Testis (tissue), 3 donors: ENCODE data around the gene SIGLEC9. TPM values are rescaled to one million over a fixed set of nuclear protein-coding genes. Genes with fewer than 3 reads are reported as not detected.

Experiments
- DNase-seq: peaks from one replicate; pipeline ENCODE4 v3.0.0-alpha.2; 2019
- H3K27ac ChIP-seq, 2 donors: fragments of 200-600 bp; sonication (generic); one replicate each; pipeline ENCODE4 v1.5.1; 2019
- H3K27me3 ChIP-seq: fragments of 200-600 bp; sonication (generic); one replicate; pipeline ENCODE4 v1.5.1; 2019
- H3K36me3 ChIP-seq: fragments of 200-600 bp; sonication (generic); one replicate; pipeline ENCODE4 v1.5.1; 2017; ENCODE audit warnings: low read depth; ENCODE audit errors: missing control alignments
- H3K4me1 ChIP-seq: fragments of 200-600 bp; sonication (generic); one replicate; pipeline ENCODE4 v1.5.1; 2019
- H3K4me3 ChIP-seq, 2 donors: fragments of 200-600 bp; sonication (generic); one replicate each; pipeline ENCODE4 v1.5.1; 2017 to 2019
- H3K9me3 ChIP-seq: fragments of 200-600 bp; sonication (generic); one replicate; pipeline ENCODE4 v1.5.1; 2017
- POLR2A ChIP-seq: fragments of 450-650 bp; IDR thresholded peaks from one replicate; pipeline ENCODE4 v1.6.1; 2017; ENCODE audit warnings: antibody characterized with exemption, mild to moderate bottlenecking, moderate library complexity
- WGBS, 2 donors: methylation state at CpG; one replicate each; pipeline ENCODE4 v1.1.5; 2018; 5-methylcytosine and 5-hydroxymethylcytosine counted together
- intact Hi-C: fragments of 100-400 bp; cut with DNase I; formaldehyde crosslinking; loops from one replicate; pipeline ENCODE4 v1.15.1; 2023; ENCODE audit warnings: low total_unique reads
- polyA plus RNA-seq: library from polyadenylated mRNA; stranded (reverse); fragments of 350-450 nt; fragmentation: Illumina TruSeq; extraction: RNeasy Lipid Tissue Mini Kit (QIAGEN cat#74804); gene quantifications from one replicate; pipeline ENCODE4 v1.2.3, GENCODE V29; 2014; ENCODE audit warnings: low read depth, low replicate concordance; ENCODE audit not compliant: insufficient read depth
- total RNA-seq, 2 donors: library from RNA; depleted of rRNA; stranded (reverse); fragments of >200 nt; gene quantifications; one replicate each; pipeline ENCODE4 v1.2.3, GENCODE V29; 2016
- TF ChIP-seq, protein P1 (sequence below), 3 experiments: fragments of 450-650 bp in 2 of 3; fragments of 200-600 bp in 1 of 3; sonication (generic) in 1 of 3; IDR thresholded peaks; one replicate each; pipeline ENCODE4 v1.5.1; 2016 to 2019; ENCODE audit warnings: antibody characterized with exemption in 3 of 3, mild to moderate bottlenecking in 2 of 3, moderate library complexity in 1 of 3

Gene SIGLEC9
- total and polyA plus RNA-seq, 3 donors from 2014 or later, result 2.6 to 5.1 (median 3.2) TPM

GRCh38 chr19:51144482-51145045, 19.9 kb downstream of the SIGLEC9 start:
- H3K4me1 ChIP-seq, result no peaks in the 10 kb centered on the region

DNA sequence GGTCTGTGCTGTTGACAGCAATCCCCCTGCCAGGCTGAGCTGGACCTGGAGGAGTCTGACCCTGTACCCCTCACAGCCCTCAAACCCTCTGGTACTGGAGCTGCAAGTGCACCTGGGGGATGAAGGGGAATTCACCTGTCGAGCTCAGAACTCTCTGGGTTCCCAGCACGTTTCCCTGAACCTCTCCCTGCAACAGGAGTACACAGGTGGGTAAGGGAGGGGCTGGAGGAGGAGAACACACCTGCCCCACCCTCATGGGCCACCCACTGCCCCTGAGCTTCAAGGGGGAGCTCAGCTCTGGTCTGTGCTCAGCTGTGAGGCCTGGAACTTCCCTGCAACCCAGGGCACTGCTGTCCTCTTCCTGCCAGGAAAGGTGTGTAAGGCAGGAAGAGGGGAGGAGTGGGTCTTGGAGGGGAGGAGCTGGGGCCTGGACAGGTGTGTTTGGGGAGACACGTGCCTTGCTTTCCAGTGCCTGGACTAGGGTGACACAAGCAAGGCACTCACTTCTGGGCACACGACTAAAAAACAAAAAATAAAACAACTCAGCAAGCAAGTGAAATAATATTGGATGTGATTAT, 21.3 kb downstream of the SIGLEC9 start:
- Histone ChIP-seq H3K36me3 (no peaks in the 10 kb centered on the region), H3K4me3 (no peak overlapping the region), H3K27me3 (no peaks in the 10 kb centered on the region), H3K4me1 (no peaks in the 10 kb centered on the region), H3K9me3 (no peaks in the 10 kb centered on the region), H3K27ac (no peak overlapping the region)
- WGBS, 2 donors, result 85 to 93% methylated on average over 4 of the region's 4 CpGs
- TF ChIP-seq POLR2A, result no peak
- TF ChIP-seq, protein P1, sequence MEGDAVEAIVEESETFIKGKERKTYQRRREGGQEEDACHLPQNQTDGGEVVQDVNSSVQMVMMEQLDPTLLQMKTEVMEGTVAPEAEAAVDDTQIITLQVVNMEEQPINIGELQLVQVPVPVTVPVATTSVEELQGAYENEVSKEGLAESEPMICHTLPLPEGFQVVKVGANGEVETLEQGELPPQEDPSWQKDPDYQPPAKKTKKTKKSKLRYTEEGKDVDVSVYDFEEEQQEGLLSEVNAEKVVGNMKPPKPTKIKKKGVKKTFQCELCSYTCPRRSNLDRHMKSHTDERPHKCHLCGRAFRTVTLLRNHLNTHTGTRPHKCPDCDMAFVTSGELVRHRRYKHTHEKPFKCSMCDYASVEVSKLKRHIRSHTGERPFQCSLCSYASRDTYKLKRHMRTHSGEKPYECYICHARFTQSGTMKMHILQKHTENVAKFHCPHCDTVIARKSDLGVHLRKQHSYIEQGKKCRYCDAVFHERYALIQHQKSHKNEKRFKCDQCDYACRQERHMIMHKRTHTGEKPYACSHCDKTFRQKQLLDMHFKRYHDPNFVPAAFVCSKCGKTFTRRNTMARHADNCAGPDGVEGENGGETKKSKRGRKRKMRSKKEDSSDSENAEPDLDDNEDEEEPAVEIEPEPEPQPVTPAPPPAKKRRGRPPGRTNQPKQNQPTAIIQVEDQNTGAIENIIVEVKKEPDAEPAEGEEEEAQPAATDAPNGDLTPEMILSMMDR (IDR thresholded peaks at IDR 0.05), result no peak
- no peak for DNase-seq
- intact Hi-C loops, result no loop called here

More at GRCh38 chr19:51144482-51145045, 19.9 kb downstream of the SIGLEC9 start:
- Histone ChIP-seq H3K27ac (no peak overlapping the region), H3K9me3 (no peaks in the 10 kb centered on the region), H3K4me3 (no peak overlapping the region), H3K36me3 (no peaks in the 10 kb centered on the region), H3K27me3 (no peaks in the 10 kb centered on the region)
- 89% methylated on average over 11 of the region's 11 CpGs; no CpG with 5 or more reads in 1 of the 2 donors for WGBS, 2 donors
- TF ChIP-seq POLR2A, result no peak
- intact Hi-C loops, result no loop called here
- DNase-seq, result no peak

- DNase-seq, result no peak
- Histone ChIP-seq H3K36me3 (no peaks in the 10 kb centered on the region), H3K9me3 (no peaks in the 10 kb centered on the region), H3K27ac (no peak overlapping the region), H3K4me3 (no peak overlapping the region), H3K27me3 (no peaks in the 10 kb centered on the region), H3K4me1 (no peaks in the 10 kb centered on the region)
- intact Hi-C loops, result no loop called here
- 83 to 94% methylated on average over 6 to 7 of the region's 7 CpGs for WGBS, 2 donors
- no peak for TF ChIP-seq POLR2A
- TF ChIP-seq, protein P1 (IDR thresholded peaks at IDR 0.05), result no peak
Observed at GRCh38 chr19:51146751-51147150, 22.0 kb downstream of the SIGLEC9 start.

DNA sequence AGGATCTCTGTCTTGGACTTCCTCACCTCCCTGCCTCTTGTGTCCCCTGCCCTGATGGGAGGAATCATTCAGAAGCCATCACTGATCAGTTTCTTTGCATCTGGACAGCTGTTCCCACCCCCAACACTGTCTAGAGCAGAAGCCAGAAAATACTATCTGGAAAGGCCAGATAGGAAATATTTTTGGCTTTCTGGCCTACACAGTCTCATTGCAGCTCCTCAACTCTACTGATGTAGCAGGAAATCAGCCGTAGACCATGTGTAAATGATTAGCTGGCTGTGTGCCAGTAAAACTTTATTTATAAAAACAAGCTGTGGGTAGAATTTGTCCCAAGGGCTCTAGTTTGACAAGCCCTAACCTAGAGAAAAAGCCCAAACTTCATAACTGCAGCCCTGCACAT, 23.0 kb downstream of the SIGLEC9 start:
- WGBS, 2 donors, result 38 to 50% methylated on average over 1 of the region's 1 CpG
- H3K36me3 ChIP-seq, result no peaks in the 10 kb centered on the region
- H3K4me3 ChIP-seq, result no peak overlapping the region
- H3K27ac ChIP-seq, result no peak overlapping the region
- H3K27me3 ChIP-seq, result no peaks in the 10 kb centered on the region
- H3K9me3 ChIP-seq, result no peaks in the 10 kb centered on the region
- no peaks in the 10 kb centered on the region for H3K4me1 ChIP-seq
- TF ChIP-seq, protein P1 (IDR thresholded peaks at IDR 0.05), result no peak
- no peak for TF ChIP-seq POLR2A
- intact Hi-C loops, result no loop called here
- no peak for DNase-seq

GRCh38 chr19:51148580-51148979, 23.9 kb downstream of the SIGLEC9 start:
- no peak for DNase-seq
- Histone ChIP-seq H3K9me3 (no peaks in the 10 kb centered on the region), H3K27me3 (no peaks in the 10 kb centered on the region), H3K36me3 (no peaks in the 10 kb centered on the region), H3K4me1 (no peaks in the 10 kb centered on the region), H3K4me3 (no peak overlapping the region), H3K27ac (no peak overlapping the region)
- TF ChIP-seq, protein P1 (IDR thresholded peaks at IDR 0.05), result no peak
- no peak for TF ChIP-seq POLR2A
- 75 to 90% methylated on average over 3 of the region's 3 CpGs for WGBS, 2 donors
- intact Hi-C loops, result no loop called here
